Measurements from ENCODE around the gene HTR4. TPM values are rescaled to one million over a fixed set of nuclear protein-coding genes. Genes with fewer than 3 reads are reported as not detected.

The HTR4 gene
- total and polyA plus RNA-seq, 2 of the 4 experiments (the other 2 are of a cell fraction) = not detected

- no peak overlapping the region for H2BK15ac ChIP-seq (ENCODE audit: low read depth, low read length)
- intact Hi-C loops (cut with micrococcal nuclease) (no loop called here), dilution Hi-C loops (cut with HindIII; ENCODE audit: low sequenced_read_pairs, unreplicated experiment) (no loop called here), in situ Hi-C loops (cut with MboI; ENCODE audit: low sequenced_read_pairs) (no loop called here)
- no peaks in the 10 kb centered on the region for H3K9me3 ChIP-seq (ENCODE audit: control insufficient read depth, insufficient read depth, low read length)
- H3K9me1 ChIP-seq (ENCODE audit: insufficient read depth, low read length) = no peaks in the 10 kb centered on the region
- no peaks in the 10 kb centered on the region for H3K79me1 ChIP-seq (ENCODE audit: low read depth in 1 of 2, low read length in 2 of 2)
- no peak overlapping the region for H2BK120ac ChIP-seq (ENCODE audit: low read depth, low read length)
- no peak overlapping the region for H3K18ac ChIP-seq (ENCODE audit: low read depth, low read length)
- H2AK5ac ChIP-seq (ENCODE audit: low read depth, low read length) = no peak overlapping the region
- H4K91ac ChIP-seq (ENCODE audit: insufficient read depth, low read depth, low read length) = no peak overlapping the region
- no peaks in the 10 kb centered on the region for H3K27me3 ChIP-seq (ENCODE audit: control insufficient read depth, insufficient read depth, low read length)
- H2BK5ac ChIP-seq (ENCODE audit: low read depth, low read length, poor library complexity, severe bottlenecking) = no peak overlapping the region
- no peaks in the 10 kb centered on the region for H3K4me1 ChIP-seq (ENCODE audit: control insufficient read depth, insufficient read depth, low read length)
- ATAC-seq (ENCODE audit: low read depth) = no peak
- no peak overlapping the region for H2AK9ac ChIP-seq (replicated peaks; ENCODE audit: low read depth, low read length, poor library complexity)
- H3K4me2 ChIP-seq (ENCODE audit: low read depth, low read length) = no peak overlapping the region
- no peak overlapping the region for H3K4me3 ChIP-seq (ENCODE audit: insufficient read depth, low read depth, low read length)
- H2AFZ ChIP-seq (replicated peaks; ENCODE audit: low read length, poor library complexity) = no peak overlapping the region
- no TSS peak for BruUV-seq (replicated peaks)
- no CpG with 5 or more reads among the region's 2 CpGs for WGBS, 2 experiments (ENCODE audit: extremely low coverage in 2 of 2, insufficient read length in 1 of 2)
- H3K56ac ChIP-seq (ENCODE audit: extremely low read depth, insufficient read depth, low read length) = no peak overlapping the region
- no peak overlapping the region for H2BK20ac ChIP-seq (ENCODE audit: low read depth, low read length)
- no peak overlapping the region for H3K4ac ChIP-seq (ENCODE audit: low read depth, low read length)
- no peak overlapping the region for H4K5ac ChIP-seq (ENCODE audit: low read depth, low read length)
- CTCF ChIA-PET = no interaction called here
- H4K8ac ChIP-seq (ENCODE audit: low read depth in 2 of 2, low read length in 2 of 2) = no peak overlapping the region
- POLR2A ChIA-PET (ENCODE audit: unreplicated experiment) = no interaction called here
- H3K23ac ChIP-seq (ENCODE audit: low read depth, low read length) = no peak overlapping the region
- H3K36me3 ChIP-seq (ENCODE audit: control insufficient read depth, insufficient read depth, low read length) = no peaks in the 10 kb centered on the region
- no peak overlapping the region for H3K27ac ChIP-seq (ENCODE audit: insufficient read depth, low read length)
- TF ChIP-seq RFX5 (IDR thresholded peaks at IDR 0.05; ENCODE audit: low read depth, low read length) (no peak), USF2 (IDR thresholded peaks at IDR 0.05; ENCODE audit: low read depth, low read length) (no peak), MXI1 (IDR thresholded peaks at IDR 0.05; ENCODE audit: borderline replicate concordance, low read depth, low read length) (no peak), MAZ (IDR thresholded peaks at IDR 0.05; ENCODE audit: borderline replicate concordance, low read depth, low read length) (no peak), NFE2L2 (IDR thresholded peaks at IDR 0.05; ENCODE audit: low read depth, low read length) (no peak), RCOR1 (IDR thresholded peaks at IDR 0.05; ENCODE audit: insufficient replicate concordance, low read length) (no peak), FOS (IDR thresholded peaks at IDR 0.05; ENCODE audit: low read depth, low read length) (no peak), CHD1 (IDR thresholded peaks at IDR 0.05; ENCODE audit: low read depth, low read length) (no peak), POLR2A (IDR thresholded peaks at IDR 0.05; ENCODE audit: low read depth, low read length) (no peak), RAD21 (IDR thresholded peaks at IDR 0.05; ENCODE audit: low read length) (no peak), CEBPB (IDR thresholded peaks at IDR 0.05; ENCODE audit: low read depth, low read length) (no peak), BHLHE40 (IDR thresholded peaks at IDR 0.05; ENCODE audit: low read depth, low read length) (no peak), MAFK (IDR thresholded peaks at IDR 0.05; ENCODE audit: low read depth, low read length) (no peak), SMC3 (IDR thresholded peaks at IDR 0.05; ENCODE audit: low read depth, low read length) (no peak), CTCF (conservative IDR thresholded peaks at IDR 0.05; ENCODE audit: low read depth, low read length) (no peak)
- TF ChIP-seq, protein P1, sequence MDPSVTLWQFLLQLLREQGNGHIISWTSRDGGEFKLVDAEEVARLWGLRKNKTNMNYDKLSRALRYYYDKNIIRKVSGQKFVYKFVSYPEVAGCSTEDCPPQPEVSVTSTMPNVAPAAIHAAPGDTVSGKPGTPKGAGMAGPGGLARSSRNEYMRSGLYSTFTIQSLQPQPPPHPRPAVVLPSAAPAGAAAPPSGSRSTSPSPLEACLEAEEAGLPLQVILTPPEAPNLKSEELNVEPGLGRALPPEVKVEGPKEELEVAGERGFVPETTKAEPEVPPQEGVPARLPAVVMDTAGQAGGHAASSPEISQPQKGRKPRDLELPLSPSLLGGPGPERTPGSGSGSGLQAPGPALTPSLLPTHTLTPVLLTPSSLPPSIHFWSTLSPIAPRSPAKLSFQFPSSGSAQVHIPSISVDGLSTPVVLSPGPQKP (IDR thresholded peaks at IDR 0.05; ENCODE audit: borderline replicate concordance, low read depth, low read length) = no peak
- no peak overlapping the region for H3K9ac ChIP-seq (ENCODE audit: low read depth, low read length)
- no peak overlapping the region for H3K14ac ChIP-seq (replicated peaks; ENCODE audit: low read depth, low read length)
- H4K20me1 ChIP-seq (ENCODE audit: insufficient read depth, low read length) = no peaks in the 10 kb centered on the region
- DNase-seq = no peak
Observed at GRCh38 chr5:148583421-148583965, 70.8 kb downstream of the HTR4 start.

Data from IMR-90 (cell line).